ENCODE data around the gene SOX13. TPM values are rescaled to one million over a fixed set of nuclear protein-coding genes. Genes with fewer than 3 reads are reported as not detected.

The SOX13 gene
- total and polyA plus RNA-seq, 10 of the 15 experiments (the other 5 are each of a cell fraction or from before 2014, with no cell fraction given), result 0.04 to 0.31 (median 0.11) TPM; not detected in 7

DNA sequence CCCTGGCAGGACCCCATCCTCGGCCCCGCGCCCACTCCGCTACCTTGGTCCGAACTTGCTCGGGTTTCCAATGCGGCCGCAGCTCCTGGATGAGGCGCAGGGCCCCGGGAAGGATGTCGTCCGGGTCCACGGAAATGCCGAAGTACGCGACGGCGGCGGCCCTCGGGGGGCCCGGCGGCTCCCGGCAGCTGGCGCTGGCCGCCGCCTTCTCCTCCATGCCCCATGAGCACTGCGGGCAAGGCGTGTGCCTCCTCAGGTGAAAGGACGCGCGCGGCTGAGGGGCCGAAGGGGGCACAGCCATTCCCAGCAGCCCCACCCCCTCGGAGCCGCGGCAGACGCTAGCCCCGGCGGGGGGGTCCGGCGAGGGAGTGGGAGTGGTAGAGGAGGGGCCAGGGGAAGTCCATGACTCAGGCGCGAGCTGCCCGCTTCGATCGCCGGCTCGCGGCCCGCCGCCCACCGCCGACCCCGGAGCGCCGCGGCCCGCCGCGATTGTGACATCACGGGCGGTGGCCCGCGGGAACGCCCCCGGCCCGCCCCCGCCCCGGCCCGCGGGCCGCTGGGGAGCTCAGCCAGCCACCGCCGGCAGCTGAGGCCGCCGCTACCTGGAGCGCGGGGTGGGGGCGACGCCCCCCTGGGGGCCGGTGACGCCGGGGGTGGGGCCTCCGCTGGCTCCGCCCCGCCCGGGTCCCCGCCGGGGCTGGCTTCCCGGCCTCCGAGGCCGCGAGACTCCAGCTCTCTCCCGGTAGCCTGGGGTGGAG, 78.8 kb downstream of the SOX13 start, which contains the start of gene ETNK2:
ETNK2 (minus strand) TSS at position 493 of the 758 bp plus-strand sequence; CDS start at position 301, 192 bp downstream.
- H3K4me3 ChIP-seq, result no peak within 1 kb of the TSS
- no peaks in the 10 kb centered on the region for H3K36me3 ChIP-seq (ENCODE audit: control insufficient read depth in 2 of 2, insufficient read depth in 2 of 2, low read length in 1 of 2)
- FAIRE-seq (no peak), DNase-seq (ENCODE audit: low read depth, low spot score) (no peak), ATAC-seq (no peak; the same call in 1 of the 3 replicates)
- H3K27ac ChIP-seq (ENCODE audit: control insufficient read depth, insufficient read depth), result no peak within 1 kb of the TSS
- no peaks in the 10 kb centered on the region for H3K4me1 ChIP-seq (ENCODE audit: control insufficient read depth, insufficient read depth, low read length)
- H3K27me3 ChIP-seq (replicated peaks in 1 of 2; ENCODE audit: control insufficient read depth in 2 of 2, insufficient read depth in 2 of 2, low read length in 1 of 2), result peaks cover 3 to 5% of the 10 kb centered on the region in 2 experiments; a peak in 3 of 4 replicates
- no peak within 1 kb of the TSS for H3K9ac ChIP-seq (ENCODE audit: control insufficient read depth, insufficient read depth, low read length)
- in situ Hi-C loops (cut with MboI) (no loop called here), intact Hi-C loops (cut with micrococcal nuclease; ENCODE audit: unreplicated experiment) (no loop called here)
- H4K20me1 ChIP-seq (ENCODE audit: control insufficient read depth, insufficient read depth), result no peaks in the 10 kb centered on the region
- no peaks in the 10 kb centered on the region for H3K9me3 ChIP-seq (replicated peaks; ENCODE audit: control insufficient read depth, insufficient read depth, low read length)
- RAD21 ChIA-PET (ENCODE audit: unreplicated experiment), result no interaction called here
- 6% methylated on average over 36 of the region's 94 CpGs for WGBS (ENCODE audit: insufficient coverage, insufficient replicate concordance, low lambda C conversion rate, missing lambda C conversion rate)
- SMC1A ChIA-PET (ENCODE audit: uncharacterized antibody, unreplicated experiment), result no interaction called here
- H3K79me2 ChIP-seq (ENCODE audit: control insufficient read depth, insufficient read depth, low read length), result no peaks in the 10 kb centered on the region
- CTCF ChIA-PET, result interaction anchor here (0.5 to 1.1 kb wide), 2 partner anchors 11 to 247 kb away, joined by 3 to 4 read pairs; no protein-coding TSS in a partner anchor
- POLR2A ChIA-PET, result no interaction called here
- BruUV-seq (replicated peaks), result no TSS peak
- H3K4me2 ChIP-seq (ENCODE audit: control insufficient read depth, insufficient read depth), result no peak within 1 kb of the TSS
- no peak within 1 kb of the TSS for H2AFZ ChIP-seq (ENCODE audit: control insufficient read depth, low read depth, low read length)
- TF ChIP-seq IKZF1 (conservative IDR thresholded peaks at IDR 0.05), result peak; percentile 43
- no peak for TF ChIP-seq ZNF622 (IDR thresholded peaks at IDR 0.05)
- TF ChIP-seq, protein P1, sequence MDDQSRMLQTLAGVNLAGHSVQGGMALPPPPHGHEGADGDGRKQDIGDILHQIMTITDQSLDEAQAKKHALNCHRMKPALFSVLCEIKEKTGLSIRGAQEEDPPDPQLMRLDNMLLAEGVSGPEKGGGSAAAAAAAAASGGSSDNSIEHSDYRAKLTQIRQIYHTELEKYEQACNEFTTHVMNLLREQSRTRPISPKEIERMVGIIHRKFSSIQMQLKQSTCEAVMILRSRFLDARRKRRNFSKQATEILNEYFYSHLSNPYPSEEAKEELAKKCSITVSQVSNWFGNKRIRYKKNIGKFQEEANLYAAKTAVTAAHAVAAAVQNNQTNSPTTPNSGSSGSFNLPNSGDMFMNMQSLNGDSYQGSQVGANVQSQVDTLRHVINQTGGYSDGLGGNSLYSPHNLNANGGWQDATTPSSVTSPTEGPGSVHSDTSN (IDR thresholded peaks at IDR 0.05; ENCODE audit: insufficient replicate concordance, low read depth, low read length), result no peak
- TF ChIP-seq IRF4 (IDR thresholded peaks at IDR 0.05; ENCODE audit: low read depth, low read length), result no peak
- TF ChIP-seq, protein P2, sequence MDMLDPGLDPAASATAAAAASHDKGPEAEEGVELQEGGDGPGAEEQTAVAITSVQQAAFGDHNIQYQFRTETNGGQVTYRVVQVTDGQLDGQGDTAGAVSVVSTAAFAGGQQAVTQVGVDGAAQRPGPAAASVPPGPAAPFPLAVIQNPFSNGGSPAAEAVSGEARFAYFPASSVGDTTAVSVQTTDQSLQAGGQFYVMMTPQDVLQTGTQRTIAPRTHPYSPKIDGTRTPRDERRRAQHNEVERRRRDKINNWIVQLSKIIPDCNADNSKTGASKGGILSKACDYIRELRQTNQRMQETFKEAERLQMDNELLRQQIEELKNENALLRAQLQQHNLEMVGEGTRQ (IDR thresholded peaks at IDR 0.05; ENCODE audit: borderline replicate concordance, low read depth, low read length), result no peak
- no peak for TF ChIP-seq NR2F1 (conservative IDR thresholded peaks at IDR 0.05)
- TF ChIP-seq DPF2 (IDR thresholded peaks at IDR 0.05), result 0 out of 2 replicates have a peak, but pooled peaks have one; percentile 25
- TF ChIP-seq YBX1 (IDR thresholded peaks at IDR 0.05), result no peak
- TF ChIP-seq RB1 (IDR thresholded peaks at IDR 0.05; ENCODE audit: borderline replicate concordance), result no peak
- no peak for TF ChIP-seq FOS (IDR thresholded peaks at IDR 0.05; ENCODE audit: borderline replicate concordance, extremely low read depth, insufficient read length)
- no peak for TF ChIP-seq TCF12 (IDR thresholded peaks at IDR 0.05; ENCODE audit: low read depth, low read length)
- TF ChIP-seq, protein P3, sequence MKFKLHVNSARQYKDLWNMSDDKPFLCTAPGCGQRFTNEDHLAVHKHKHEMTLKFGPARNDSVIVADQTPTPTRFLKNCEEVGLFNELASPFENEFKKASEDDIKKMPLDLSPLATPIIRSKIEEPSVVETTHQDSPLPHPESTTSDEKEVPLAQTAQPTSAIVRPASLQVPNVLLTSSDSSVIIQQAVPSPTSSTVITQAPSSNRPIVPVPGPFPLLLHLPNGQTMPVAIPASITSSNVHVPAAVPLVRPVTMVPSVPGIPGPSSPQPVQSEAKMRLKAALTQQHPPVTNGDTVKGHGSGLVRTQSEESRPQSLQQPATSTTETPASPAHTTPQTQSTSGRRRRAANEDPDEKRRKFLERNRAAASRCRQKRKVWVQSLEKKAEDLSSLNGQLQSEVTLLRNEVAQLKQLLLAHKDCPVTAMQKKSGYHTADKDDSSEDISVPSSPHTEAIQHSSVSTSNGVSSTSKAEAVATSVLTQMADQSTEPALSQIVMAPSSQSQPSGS (IDR thresholded peaks at IDR 0.05; ENCODE audit: low read length), result no peak
- TF ChIP-seq, protein P4, sequence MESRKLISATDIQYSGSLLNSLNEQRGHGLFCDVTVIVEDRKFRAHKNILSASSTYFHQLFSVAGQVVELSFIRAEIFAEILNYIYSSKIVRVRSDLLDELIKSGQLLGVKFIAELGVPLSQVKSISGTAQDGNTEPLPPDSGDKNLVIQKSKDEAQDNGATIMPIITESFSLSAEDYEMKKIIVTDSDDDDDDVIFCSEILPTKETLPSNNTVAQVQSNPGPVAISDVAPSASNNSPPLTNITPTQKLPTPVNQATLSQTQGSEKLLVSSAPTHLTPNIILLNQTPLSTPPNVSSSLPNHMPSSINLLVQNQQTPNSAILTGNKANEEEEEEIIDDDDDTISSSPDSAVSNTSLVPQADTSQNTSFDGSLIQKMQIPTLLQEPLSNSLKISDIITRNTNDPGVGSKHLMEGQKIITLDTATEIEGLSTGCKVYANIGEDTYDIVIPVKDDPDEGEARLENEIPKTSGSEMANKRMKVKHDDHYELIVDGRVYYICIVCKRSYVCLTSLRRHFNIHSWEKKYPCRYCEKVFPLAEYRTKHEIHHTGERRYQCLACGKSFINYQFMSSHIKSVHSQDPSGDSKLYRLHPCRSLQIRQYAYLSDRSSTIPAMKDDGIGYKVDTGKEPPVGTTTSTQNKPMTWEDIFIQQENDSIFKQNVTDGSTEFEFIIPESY (IDR thresholded peaks at IDR 0.05), result no peak
- TF ChIP-seq EGR1 (IDR thresholded peaks at IDR 0.05; ENCODE audit: borderline replicate concordance in 1 of 2, low read depth in 2 of 2, low read length in 2 of 2), result 0 out of 3 replicates have a peak, but pooled peaks of 1 of the 2 experiments have one; percentile 35
- peak; percentile 94 for TF ChIP-seq SUZ12 (IDR thresholded peaks at IDR 0.05; ENCODE audit: unreplicated experiment)
